Neuronal stem cell (in vitro differentiated cells): ENCODE measurements around the gene AGAP1.
A peak's percentile ranks its signal among the peaks of the same experiment; 100 is the strongest.

Experiments used
- DNase-seq: peaks from one replicate; pipeline ENCODE4 v3.0.0-alpha.2; 2013; ENCODE audit warnings: low spot score
- H2AFZ ChIP-seq: one replicate; pipeline ENCODE4 v1.6.1; 2013; ENCODE audit warnings: mild to moderate bottlenecking, low read length, inconsistent platforms
- H2AK5ac ChIP-seq: 2 replicates; pipeline ENCODE4 v1.6.1; 2013; ENCODE audit warnings: low read depth, mild to moderate bottlenecking, inconsistent platforms, low read length, moderate library complexity, mixed read lengths
- H2BK120ac ChIP-seq: 2 replicates; pipeline ENCODE4 v1.6.1; 2013; ENCODE audit warnings: low read depth, mild to moderate bottlenecking, inconsistent platforms, low read length, moderate library complexity, mixed read lengths
- H2BK12ac ChIP-seq: one replicate; pipeline ENCODE4 v1.6.1; 2013; ENCODE audit warnings: low read length, inconsistent platforms
- H2BK15ac ChIP-seq: 2 replicates; pipeline ENCODE4 v1.6.1; 2013; ENCODE audit warnings: mild to moderate bottlenecking, low read length, inconsistent platforms, mixed read lengths
- H2BK5ac ChIP-seq: one replicate; pipeline ENCODE4 v1.6.1; 2013; ENCODE audit warnings: inconsistent platforms, mild to moderate bottlenecking, low read length, moderate library complexity
- H3K14ac ChIP-seq: one replicate; pipeline ENCODE4 v1.6.1; 2013; ENCODE audit warnings: low read length, inconsistent platforms
- H3K18ac ChIP-seq: 2 replicates; pipeline ENCODE4 v1.6.1; 2013; ENCODE audit warnings: low read length, inconsistent platforms
- H3K23ac ChIP-seq: 2 replicates; pipeline ENCODE4 v1.6.1; 2013; ENCODE audit warnings: low read depth, mild to moderate bottlenecking, mixed read lengths, low read length, inconsistent platforms; ENCODE audit not compliant: poor library complexity
- H3K27ac ChIP-seq: replicated peaks from 3 replicates; pipeline ENCODE4 v1.5.1; 2013; ENCODE audit warnings: low read length, inconsistent platforms
- H3K27me3 ChIP-seq, 3 experiments: 2 replicates each; pipeline ENCODE4 v1.6.1; 2013; ENCODE audit warnings: low read length in 3 of 3, mild to moderate bottlenecking in 2 of 3, inconsistent platforms in 1 of 3, low read depth in 1 of 3, mixed read lengths in 1 of 3, moderate library complexity in 1 of 3; ENCODE audit not compliant: control insufficient read depth in 3 of 3, insufficient read depth in 3 of 3
- H3K36me3 ChIP-seq, 2 donors: replicated peaks in 1 of 2; 2 replicates each; pipeline ENCODE4 v1.6.1; 2013; ENCODE audit warnings: low read length in 2 of 2; ENCODE audit not compliant: control insufficient read depth in 2 of 2, insufficient read depth in 2 of 2
- H3K4ac ChIP-seq: 2 replicates; pipeline ENCODE4 v1.6.1; 2013; ENCODE audit warnings: inconsistent platforms, mild to moderate bottlenecking, low read length, moderate library complexity
- H3K4me1 ChIP-seq, 2 donors: 1 replicate in 1 of 2; 2 replicates in 1 of 2; pipeline ENCODE4 v1.6.1; 2013; ENCODE audit warnings: low read length in 2 of 2, low read depth in 1 of 2; ENCODE audit not compliant: control insufficient read depth in 2 of 2, insufficient read depth in 1 of 2
- H3K4me2 ChIP-seq: one replicate; pipeline ENCODE4 v1.6.1; 2013; ENCODE audit warnings: mild to moderate bottlenecking, low read length, inconsistent platforms; ENCODE audit not compliant: insufficient read depth, poor library complexity, severe bottlenecking
- H3K4me3 ChIP-seq, 2 donors: 2 replicates each; pipeline ENCODE4 v1.5.1; 2013; ENCODE audit warnings: low read length in 2 of 2, mild to moderate bottlenecking in 2 of 2, inconsistent platforms in 1 of 2, moderate library complexity in 1 of 2
- H3K79me1 ChIP-seq: one replicate; pipeline ENCODE4 v1.6.1; 2013; ENCODE audit warnings: low read depth, mild to moderate bottlenecking, inconsistent platforms, low read length, moderate library complexity
- H3K9ac ChIP-seq: one replicate; pipeline ENCODE4 v1.6.1; 2013; ENCODE audit warnings: mild to moderate bottlenecking, low read depth, low read length, inconsistent platforms; ENCODE audit not compliant: poor library complexity
- H3K9me3 ChIP-seq, 2 donors: replicated peaks in 1 of 2; 2 replicates each; pipeline versions ENCODE3 to v1.6.1; 2013; ENCODE audit warnings: low read length in 2 of 2, mild to moderate bottlenecking in 2 of 2, inconsistent platforms in 1 of 2, low read depth in 1 of 2, mixed read lengths in 1 of 2, moderate library complexity in 1 of 2; ENCODE audit not compliant: control insufficient read depth in 2 of 2, insufficient read depth in 1 of 2
- H4K8ac ChIP-seq: one replicate; pipeline ENCODE4 v1.6.1; 2013; ENCODE audit warnings: low read depth, mild to moderate bottlenecking, inconsistent platforms, low read length, moderate library complexity
- H4K91ac ChIP-seq: one replicate; pipeline ENCODE4 v1.6.1; 2013; ENCODE audit warnings: low read length, low read depth, mild to moderate bottlenecking, inconsistent platforms; ENCODE audit not compliant: poor library complexity
- WGBS, 2 donors: extraction: QIAGEN DNeasy Blood & Tissue Kit; methylation state at CpG; one replicate each; pipeline ENCODE4 v1.1.7; 2013; ENCODE audit warnings: missing lambda C conversion rate in 2 of 2, mixed read lengths in 1 of 2; ENCODE audit not compliant: insufficient read length in 2 of 2, insufficient replicate concordance in 1 of 2; ENCODE audit errors: extremely low coverage in 2 of 2; 5-methylcytosine and 5-hydroxymethylcytosine counted together

The AGAP1 gene

DNA sequence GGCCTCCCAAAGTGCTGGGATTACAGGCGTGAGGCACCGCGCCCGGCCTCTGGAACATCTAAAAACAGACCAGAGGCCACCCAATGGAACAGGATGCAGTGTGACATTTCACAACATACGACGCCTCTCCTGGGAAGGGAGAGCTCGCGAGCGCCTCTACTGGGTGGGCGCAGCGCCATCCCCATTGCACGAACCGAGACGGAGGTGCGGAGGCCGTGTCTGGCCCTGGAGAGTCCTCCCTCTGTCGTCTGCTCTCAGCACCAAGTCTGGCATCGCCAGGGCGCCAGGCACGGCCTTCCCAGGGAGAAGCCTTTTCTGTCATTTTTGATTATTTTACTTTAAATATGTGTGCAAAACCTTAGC lies 683.7 kb downstream of the AGAP1 start:
- Histone ChIP-seq H3K27ac (no peak overlapping the region), H3K23ac (no peak overlapping the region), H3K27me3 (peaks cover 0 to 68% (median 26%) of the 10 kb centered on the region in 3 experiments), H3K14ac (no peak overlapping the region), H2AK5ac (no peak overlapping the region), H3K18ac (no peak overlapping the region), H3K4me2 (peak overlapping the region; percentile 59), H3K4me1 (peaks cover 0 to 19% of the 10 kb centered on the region in 2 donors), H3K36me3 (no peaks in the 10 kb centered on the region), H3K9me3 (peaks cover 0 to 17% of the 10 kb centered on the region in 2 donors), H2BK5ac (no peak overlapping the region), H4K8ac (no peak overlapping the region), H3K4me3 (peak overlapping the region in 1 of 2 donors; percentile 8), H2BK120ac (no peak overlapping the region), H2AFZ (no peak overlapping the region), H3K79me1 (no peaks in the 10 kb centered on the region), H2BK12ac (no peak overlapping the region), H2BK15ac (no peak overlapping the region), H4K91ac (no peak overlapping the region), H3K4ac (no peak overlapping the region), H3K9ac (no peak overlapping the region)
- DNase-seq = peak; percentile 59
- no CpG with 5 or more reads among the region's 20 CpGs for WGBS, 2 donors

DNA sequence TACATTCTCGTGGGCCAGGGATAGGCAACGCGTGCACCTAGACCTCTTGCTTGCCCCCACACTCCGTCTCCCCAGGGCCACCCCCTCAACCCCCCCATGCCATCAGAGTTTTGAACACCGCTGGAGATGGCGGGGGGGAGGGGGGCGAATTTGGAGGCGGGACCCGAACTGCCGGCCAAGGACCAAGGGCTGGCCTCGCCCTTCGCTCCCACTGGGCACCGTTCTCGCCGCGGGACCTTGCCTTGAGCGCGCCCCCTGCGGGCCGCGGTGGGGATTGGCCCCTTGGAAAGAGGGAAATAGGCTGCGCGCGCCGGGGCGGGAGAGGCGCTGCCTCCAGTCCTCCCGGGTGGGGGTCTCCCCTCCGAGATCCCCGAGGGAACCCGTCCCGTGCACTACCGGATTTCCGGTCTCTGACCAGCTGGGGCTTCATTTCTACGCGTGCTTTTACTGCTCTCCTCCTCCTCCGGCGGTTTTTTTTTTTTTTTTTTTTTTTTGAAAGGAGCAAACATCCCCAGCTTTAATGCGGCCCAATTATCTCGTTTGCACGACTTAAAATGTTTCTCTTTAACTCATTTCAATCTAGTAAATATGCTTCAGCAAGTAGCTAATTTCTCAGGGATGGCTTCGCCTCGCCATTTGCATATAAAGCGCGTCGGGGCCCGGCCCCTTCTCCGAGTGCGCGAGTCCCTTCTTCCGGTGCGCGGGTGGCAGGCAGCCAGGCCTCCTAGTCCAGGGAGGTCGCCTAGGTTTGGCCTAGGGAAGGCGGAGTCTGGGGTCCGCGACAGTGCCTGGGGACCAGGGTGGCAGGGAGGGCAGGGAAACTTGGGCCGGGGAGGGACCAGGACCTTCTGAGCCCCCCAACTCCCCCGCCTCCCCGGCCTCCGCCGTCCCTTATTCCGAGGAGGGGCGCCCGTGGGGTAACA lies 684.4 kb downstream of the AGAP1 start:
- peaks cover 0 to 16% of the 10 kb centered on the region in 2 donors for H3K4me1 ChIP-seq

DNA sequence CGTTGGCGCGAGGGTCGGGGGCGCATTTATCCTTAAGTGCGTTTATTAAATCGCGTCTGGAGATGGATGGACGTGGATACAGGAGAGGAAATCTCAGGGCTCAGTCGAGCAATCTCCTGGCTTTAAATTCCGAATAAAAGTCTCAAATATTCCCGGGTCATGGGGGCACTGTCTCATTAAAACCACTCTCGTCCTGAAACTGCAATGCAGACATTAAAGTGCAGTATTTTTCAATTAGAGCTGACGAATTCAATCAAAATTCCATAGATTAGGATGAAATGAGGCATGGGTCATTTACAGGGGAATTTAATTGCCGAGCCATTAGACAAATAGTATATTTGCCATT lies 685.0 kb downstream of the AGAP1 start:
- no peak overlapping the region for H3K9ac ChIP-seq
- H4K91ac ChIP-seq = no peak overlapping the region
- H2BK15ac ChIP-seq = no peak overlapping the region
- H2BK5ac ChIP-seq = no peak overlapping the region
- H2BK12ac ChIP-seq = no peak overlapping the region
- no peak for DNase-seq
- H3K18ac ChIP-seq = no peak overlapping the region
- no peak overlapping the region for H3K27ac ChIP-seq
- H3K4ac ChIP-seq = no peak overlapping the region
- no peak overlapping the region for H2AK5ac ChIP-seq
- no peak overlapping the region for H4K8ac ChIP-seq
- peaks cover 0 to 7% of the 10 kb centered on the region in 2 donors for H3K9me3 ChIP-seq
- H3K4me1 ChIP-seq = peaks cover 0 to 16% of the 10 kb centered on the region in 2 donors
- WGBS, 2 donors = no CpG with 5 or more reads among the region's 15 CpGs
- H2BK120ac ChIP-seq = no peak overlapping the region
- peak overlapping the region in 1 of 2 donors; percentile 66 for H3K4me3 ChIP-seq
- no peaks in the 10 kb centered on the region for H3K79me1 ChIP-seq
- H3K14ac ChIP-seq = no peak overlapping the region
- H3K23ac ChIP-seq = no peak overlapping the region
- no peak overlapping the region for H2AFZ ChIP-seq
- H3K27me3 ChIP-seq = peaks cover 0 to 55% (median 13%) of the 10 kb centered on the region in 3 experiments
- H3K36me3 ChIP-seq = no peaks in the 10 kb centered on the region
- H3K4me2 ChIP-seq = peak overlapping the region; percentile 65

More for the DNA sequence above, 684.4 kb downstream of the AGAP1 start:
- peaks cover 0 to 12% of the 10 kb centered on the region in 2 donors for H3K9me3 ChIP-seq
- H3K4ac ChIP-seq = no peak overlapping the region
- H2BK15ac ChIP-seq = no peak overlapping the region
- no peak overlapping the region for H2BK5ac ChIP-seq
- H3K36me3 ChIP-seq = no peaks in the 10 kb centered on the region
- H4K8ac ChIP-seq = no peak overlapping the region
- H3K27me3 ChIP-seq = peaks cover 0 to 61% (median 19%) of the 10 kb centered on the region in 3 experiments
- peak overlapping the region; percentile 47 for H3K9ac ChIP-seq
- no peak overlapping the region for H2BK120ac ChIP-seq
- no peak overlapping the region for H2BK12ac ChIP-seq
- no CpG with 5 or more reads among the region's 65 CpGs for WGBS, 2 donors
- peak; percentile 72 for DNase-seq
- H3K4me2 ChIP-seq = peak overlapping the region; percentile 65
- H2AFZ ChIP-seq = no peak overlapping the region
- no peak overlapping the region for H3K27ac ChIP-seq
- H4K91ac ChIP-seq = no peak overlapping the region
- peak overlapping the region; percentile 16 for H3K18ac ChIP-seq
- no peak overlapping the region for H3K14ac ChIP-seq
- H2AK5ac ChIP-seq = no peak overlapping the region
- peak overlapping the region in 1 of 2 donors; percentile 66 for H3K4me3 ChIP-seq
- no peaks in the 10 kb centered on the region for H3K79me1 ChIP-seq
- no peak overlapping the region for H3K23ac ChIP-seq
